Osteocyte (in vitro differentiated cells): ENCODE data around the gene GNB2. TPM values are rescaled to one million over a fixed set of nuclear protein-coding genes. Genes with fewer than 3 reads are reported as not detected.

ENCODE experiments used
- DNase-seq: peaks from one replicate; pipeline ENCODE4 v3.0.0; 2021; ENCODE audit warnings: mixed read lengths; ENCODE audit not compliant: unreplicated experiment; ENCODE audit errors: extremely low spot score
- H3K27ac Mint-ChIP-seq: one replicate; pipeline ENCODE4 v1.8.0; 2021; ENCODE audit warnings: mild to moderate bottlenecking, mixed read lengths; ENCODE audit not compliant: unreplicated experiment
- H3K27me3 Mint-ChIP-seq: one replicate; pipeline ENCODE4 v1.8.0; 2021; ENCODE audit warnings: mixed read lengths; ENCODE audit not compliant: unreplicated experiment
- H3K36me3 Mint-ChIP-seq: one replicate; pipeline ENCODE4 v1.8.0; 2021; ENCODE audit warnings: mixed read lengths; ENCODE audit not compliant: unreplicated experiment
- H3K4me1 Mint-ChIP-seq: one replicate; pipeline ENCODE4 v1.8.0; 2021; ENCODE audit warnings: mixed read lengths; ENCODE audit not compliant: unreplicated experiment
- H3K4me3 Mint-ChIP-seq: one replicate; pipeline ENCODE4 v1.8.0; 2021; ENCODE audit warnings: mild to moderate bottlenecking, moderate library complexity, mixed read lengths; ENCODE audit not compliant: unreplicated experiment
- H3K9me3 Mint-ChIP-seq: one replicate; pipeline ENCODE4 v1.8.0; 2021; ENCODE audit warnings: mixed read lengths; ENCODE audit not compliant: unreplicated experiment
- total RNA-seq: library from RNA; stranded (reverse); gene quantifications from 2 replicates; pipeline ENCODE4 v1.2.1, GENCODE V29; 2021
- TF ChIP-seq, protein P1 (sequence below): fragments of 200-600 bp; sonication (generic); IDR thresholded peaks from 2 replicates; pipeline ENCODE4 v1.5.0; 2021; ENCODE audit warnings: antibody characterized with exemption, mild to moderate bottlenecking, moderate library complexity

The GNB2 gene
- total RNA-seq, 1 donor from 2014 or later = 229 TPM

GRCh38 chr7:100640517-100641440 is 32.8 kb upstream of the GNB2 start:
- Mint-ChIP-seq H3K27me3 (peaks cover 16% of the 10 kb centered on the region), H3K36me3 (no peaks in the 10 kb centered on the region), H3K4me3 (no peak overlapping the region), H3K9me3 (no peaks in the 10 kb centered on the region), H3K4me1 (no peaks in the 10 kb centered on the region), H3K27ac (no peak overlapping the region)
- TF ChIP-seq, protein P1, sequence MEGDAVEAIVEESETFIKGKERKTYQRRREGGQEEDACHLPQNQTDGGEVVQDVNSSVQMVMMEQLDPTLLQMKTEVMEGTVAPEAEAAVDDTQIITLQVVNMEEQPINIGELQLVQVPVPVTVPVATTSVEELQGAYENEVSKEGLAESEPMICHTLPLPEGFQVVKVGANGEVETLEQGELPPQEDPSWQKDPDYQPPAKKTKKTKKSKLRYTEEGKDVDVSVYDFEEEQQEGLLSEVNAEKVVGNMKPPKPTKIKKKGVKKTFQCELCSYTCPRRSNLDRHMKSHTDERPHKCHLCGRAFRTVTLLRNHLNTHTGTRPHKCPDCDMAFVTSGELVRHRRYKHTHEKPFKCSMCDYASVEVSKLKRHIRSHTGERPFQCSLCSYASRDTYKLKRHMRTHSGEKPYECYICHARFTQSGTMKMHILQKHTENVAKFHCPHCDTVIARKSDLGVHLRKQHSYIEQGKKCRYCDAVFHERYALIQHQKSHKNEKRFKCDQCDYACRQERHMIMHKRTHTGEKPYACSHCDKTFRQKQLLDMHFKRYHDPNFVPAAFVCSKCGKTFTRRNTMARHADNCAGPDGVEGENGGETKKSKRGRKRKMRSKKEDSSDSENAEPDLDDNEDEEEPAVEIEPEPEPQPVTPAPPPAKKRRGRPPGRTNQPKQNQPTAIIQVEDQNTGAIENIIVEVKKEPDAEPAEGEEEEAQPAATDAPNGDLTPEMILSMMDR = no peak
- no peak for DNase-seq

DNA sequence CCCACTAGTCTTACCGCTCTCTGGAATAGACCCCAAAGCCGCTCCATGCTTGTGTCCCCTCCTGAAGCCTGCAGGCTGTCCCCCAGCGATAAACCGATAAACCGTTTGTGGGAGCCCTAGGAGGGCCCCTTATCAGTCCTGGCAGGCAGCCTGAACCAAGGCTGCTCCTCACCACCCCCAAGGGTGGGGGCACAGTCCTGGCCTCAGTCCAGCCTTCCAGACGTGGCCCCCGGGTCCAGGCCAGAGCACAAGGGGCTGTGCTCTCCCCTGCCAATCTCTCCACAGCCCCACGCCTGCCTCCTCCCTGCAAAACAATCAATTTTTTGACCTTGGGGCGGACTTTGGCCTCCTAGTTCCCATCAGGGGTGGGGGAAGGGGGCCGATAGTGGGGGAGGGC is 32.1 kb upstream of the GNB2 start, which contains the start of gene TFR2:
TFR2 (minus strand) TSS at position 90 of the 397 bp plus-strand sequence; CDS start at position 47, 43 bp downstream.
- DNase-seq = no peak
- Mint-ChIP-seq H3K4me3 (no peak within 1 kb of the TSS), H3K4me1 (no peaks in the 10 kb centered on the region), H3K27ac (no peak within 1 kb of the TSS), H3K9me3 (no peaks in the 10 kb centered on the region), H3K36me3 (no peaks in the 10 kb centered on the region), H3K27me3 (peaks cover 19% of the 10 kb centered on the region)
- TF ChIP-seq, protein P1 = no peak

GRCh38 chr7:100641860-100642533 is 31.5 kb upstream of the GNB2 start:
- no peak overlapping the region for H3K4me3 Mint-ChIP-seq
- peaks cover 16% of the 10 kb centered on the region for H3K27me3 Mint-ChIP-seq
- H3K36me3 Mint-ChIP-seq = no peaks in the 10 kb centered on the region
- TF ChIP-seq, protein P1 = no peak
- DNase-seq = no peak
- H3K27ac Mint-ChIP-seq = no peak overlapping the region
- H3K9me3 Mint-ChIP-seq = no peaks in the 10 kb centered on the region
- no peaks in the 10 kb centered on the region for H3K4me1 Mint-ChIP-seq

DNA sequence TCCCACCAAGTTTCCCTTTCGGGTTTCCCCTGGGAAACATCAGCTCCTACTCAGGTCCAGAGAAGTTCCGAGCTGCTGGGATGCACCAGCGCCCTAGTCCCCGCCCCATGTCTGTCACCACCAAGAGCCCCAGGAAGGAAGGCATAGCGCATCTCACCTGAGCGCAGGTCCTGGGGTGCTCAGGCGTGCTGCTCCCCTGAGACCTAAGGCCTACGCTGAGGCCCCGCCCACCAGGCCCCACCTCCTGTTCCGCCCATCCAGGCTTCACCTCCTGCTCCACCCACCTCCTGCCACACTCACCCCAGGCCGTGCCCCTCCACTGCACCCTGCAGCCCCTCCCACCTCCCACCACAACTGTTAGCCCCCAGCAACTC is 31.0 kb upstream of the GNB2 start:
- TF ChIP-seq, protein P1 = no peak
- Mint-ChIP-seq H3K27ac (no peak overlapping the region), H3K4me3 (no peak overlapping the region), H3K4me1 (no peaks in the 10 kb centered on the region), H3K36me3 (no peaks in the 10 kb centered on the region), H3K27me3 (peaks cover 16% of the 10 kb centered on the region), H3K9me3 (no peaks in the 10 kb centered on the region)
- DNase-seq = no peak
